ENCODE measurements around the gene KRT81. TPM values are rescaled to one million over a fixed set of nuclear protein-coding genes. Genes with fewer than 3 reads are reported as not detected.
"Not testable (repeated sequence)": the region's sequence is repeated elsewhere in the genome, so short reads cannot be mapped to it uniquely, and the experiment has no call there.

Gene KRT81
- polyA plus RNA-seq, 3 donors: not detected

DNA sequence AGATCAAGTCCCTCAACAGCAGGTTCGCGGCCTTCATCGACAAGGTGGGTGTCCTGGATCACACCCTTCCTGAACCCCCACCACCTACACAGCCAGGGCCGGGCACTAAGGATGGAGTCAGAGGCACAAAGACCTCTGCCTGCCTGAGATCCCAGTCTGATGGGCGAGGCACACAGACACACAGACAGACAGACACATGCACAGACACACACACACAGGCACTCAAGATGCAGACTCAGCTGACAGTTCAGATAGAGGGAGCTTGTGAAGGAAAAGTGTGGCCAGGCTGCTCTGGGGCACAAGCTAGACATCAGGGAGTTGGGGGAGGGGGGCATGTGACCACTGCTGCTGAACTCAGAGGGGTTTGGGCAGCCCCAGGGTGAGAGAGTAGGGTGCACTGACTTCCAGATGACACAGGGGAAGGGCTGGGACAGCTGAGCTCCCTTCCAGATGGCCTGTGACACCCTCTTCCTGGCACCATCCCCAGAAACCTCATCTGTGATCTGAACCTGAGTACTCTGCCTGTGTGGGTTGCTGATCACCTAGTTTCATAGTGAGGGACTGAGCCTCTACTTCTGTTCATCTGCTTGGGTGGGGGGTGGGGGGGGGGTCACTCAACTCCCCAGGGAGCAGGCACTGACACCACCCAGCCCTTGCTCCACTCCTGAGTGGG, 11.0 kb upstream of the KRT81 start:
- not testable (repeated sequence) for DNase-seq (ENCODE audit: extremely low read depth in 1 of 11, low read depth in 9 of 11, low spot score in 4 of 11)

DNA sequence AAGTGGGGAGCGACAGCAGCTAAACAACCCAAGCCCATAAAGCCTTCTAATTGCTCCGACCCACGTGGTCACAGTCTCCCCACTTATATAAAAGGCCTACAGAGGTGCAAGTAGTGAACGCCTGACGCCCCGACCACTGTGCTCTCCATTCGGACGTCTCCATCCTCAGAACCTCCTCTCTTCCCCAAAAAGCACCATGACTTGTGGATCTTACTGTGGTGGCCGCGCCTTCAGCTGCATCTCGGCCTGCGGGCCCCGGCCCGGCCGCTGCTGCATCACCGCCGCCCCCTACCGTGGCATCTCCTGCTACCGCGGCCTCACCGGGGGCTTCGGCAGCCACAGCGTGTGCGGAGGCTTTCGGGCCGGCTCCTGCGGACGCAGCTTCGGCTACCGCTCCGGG, 10.4 kb upstream of the KRT81 start:
- DNase-seq (ENCODE audit: extremely low read depth in 1 of 11, low read depth in 9 of 11, low spot score in 4 of 11): not testable (repeated sequence)

DNA sequence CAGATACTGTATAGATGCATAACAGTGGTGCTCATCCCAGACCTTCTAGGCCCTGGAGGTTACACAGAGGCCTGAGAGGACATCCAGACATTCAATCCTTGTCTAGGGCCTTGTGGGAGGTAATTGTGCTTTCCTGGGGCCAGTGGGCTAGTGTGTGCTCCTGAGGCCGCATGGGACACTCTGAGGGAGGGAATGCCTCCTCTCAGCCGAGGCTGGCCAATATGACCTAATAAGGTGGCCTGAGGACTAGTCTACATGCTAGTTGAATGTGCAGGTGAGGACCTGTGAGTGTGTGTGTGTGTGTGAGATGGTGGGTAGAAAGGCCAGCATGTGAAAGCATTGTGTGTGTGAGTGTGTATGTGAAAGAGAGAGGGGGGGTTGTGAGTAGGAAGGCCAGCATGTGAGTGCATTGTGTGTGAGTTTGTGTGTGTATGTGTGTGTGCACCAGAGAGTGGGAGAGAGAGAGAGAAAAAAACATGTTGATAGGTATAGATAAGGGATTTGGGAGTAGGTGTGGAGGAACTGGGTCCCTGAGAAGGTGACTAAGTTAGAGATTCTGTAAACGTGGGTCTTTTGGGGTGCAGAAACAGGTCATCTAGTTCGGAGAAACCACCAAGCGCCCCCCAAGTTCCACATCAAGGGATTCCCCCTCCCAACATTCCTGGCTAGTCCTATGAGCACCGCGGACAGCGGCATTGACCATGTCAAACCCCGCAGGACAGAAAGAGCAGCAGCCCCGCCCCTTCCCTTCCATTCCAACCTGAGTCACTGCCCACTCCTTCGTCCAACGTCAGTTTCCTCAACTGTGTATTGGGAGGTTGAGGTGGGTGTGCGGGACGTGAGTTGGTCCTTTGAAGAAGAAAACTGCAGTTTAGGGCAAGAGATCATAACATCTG, 9.7 kb upstream of the KRT81 start:
- DNase-seq (ENCODE audit: extremely low read depth in 1 of 11, low read depth in 9 of 11, low spot score in 4 of 11): no peak

DNA sequence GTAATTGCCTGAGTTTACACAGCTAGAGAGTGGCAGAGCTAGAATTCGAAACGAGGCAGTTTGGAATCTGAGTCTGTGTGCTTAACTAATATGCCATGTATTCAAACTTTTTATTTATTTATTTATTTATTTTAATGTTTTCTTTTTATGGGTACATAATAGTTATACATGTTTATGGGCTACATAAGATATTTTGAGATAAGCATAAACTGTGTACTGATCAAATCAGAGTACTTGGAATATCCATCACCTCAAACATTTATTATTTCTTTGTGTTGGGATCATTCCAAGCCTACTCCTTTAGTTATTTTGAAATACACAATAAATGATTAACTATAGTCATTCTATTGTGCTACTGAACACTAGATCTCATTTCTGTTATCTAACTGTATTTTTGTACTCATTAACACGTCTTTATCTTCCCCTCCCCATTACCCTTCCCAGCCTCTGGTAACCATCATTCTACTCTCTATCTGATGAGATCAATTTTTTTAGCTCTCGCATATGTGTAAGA, 7.4 kb upstream of the KRT81 start:
- no peak for DNase-seq (ENCODE audit: extremely low read depth in 1 of 11, low read depth in 9 of 11, low spot score in 4 of 11)

DNA sequence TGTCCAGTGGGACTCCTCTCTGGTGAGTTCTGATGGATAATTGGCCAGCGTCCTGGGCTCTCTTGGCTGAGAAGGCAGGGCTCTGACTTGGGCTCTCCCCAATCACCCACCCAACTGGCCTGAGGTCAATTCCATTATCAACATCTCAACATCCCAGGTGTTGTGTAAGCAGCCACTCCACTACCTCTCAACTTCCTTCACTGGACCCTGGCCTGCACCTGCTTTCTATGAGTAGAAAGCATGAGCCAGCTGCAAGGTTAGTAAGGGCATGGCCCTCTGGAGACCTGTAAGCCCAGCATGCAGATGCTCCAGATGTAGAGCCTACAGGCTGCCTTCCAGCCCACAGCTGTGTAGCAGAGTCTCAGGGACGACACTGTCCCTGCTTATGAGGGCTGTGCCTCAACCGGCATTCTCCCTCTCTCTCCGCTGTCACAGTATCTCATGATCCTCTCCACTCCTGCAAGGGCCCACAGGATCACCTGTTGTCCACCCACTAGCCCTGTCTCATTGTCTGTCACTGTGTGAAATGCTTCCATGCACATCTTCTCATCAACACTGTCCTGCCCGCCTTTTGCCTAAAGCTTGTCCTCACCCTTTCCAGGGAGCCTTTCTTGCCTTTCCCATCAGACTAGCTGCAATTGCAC, 5.4 kb upstream of the KRT81 start:
- no peak for DNase-seq (ENCODE audit: extremely low read depth in 1 of 11, low read depth in 9 of 11, low spot score in 4 of 11)

DNA sequence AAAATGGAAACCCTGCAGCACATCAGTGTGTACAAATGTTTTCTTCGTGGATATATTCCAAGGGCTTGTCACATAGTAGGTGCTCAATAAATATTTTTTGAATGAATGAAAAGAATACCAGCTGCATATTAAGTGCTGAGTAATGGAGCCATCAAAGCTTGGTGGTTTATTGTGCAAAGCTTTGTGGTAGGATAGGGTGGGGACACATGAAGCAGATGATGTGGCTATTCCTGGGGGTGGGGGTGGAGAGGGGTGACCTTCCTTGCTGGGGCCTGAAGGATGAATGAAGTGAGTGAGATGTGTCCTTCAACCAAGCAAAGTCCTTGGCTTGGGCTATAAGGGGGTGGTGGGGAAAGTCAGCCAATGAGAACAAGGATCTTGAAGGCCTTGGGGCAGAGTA, 4.3 kb upstream of the KRT81 start:
- DNase-seq (ENCODE audit: extremely low read depth in 1 of 11, low read depth in 9 of 11, low spot score in 4 of 11): no peak

DNA sequence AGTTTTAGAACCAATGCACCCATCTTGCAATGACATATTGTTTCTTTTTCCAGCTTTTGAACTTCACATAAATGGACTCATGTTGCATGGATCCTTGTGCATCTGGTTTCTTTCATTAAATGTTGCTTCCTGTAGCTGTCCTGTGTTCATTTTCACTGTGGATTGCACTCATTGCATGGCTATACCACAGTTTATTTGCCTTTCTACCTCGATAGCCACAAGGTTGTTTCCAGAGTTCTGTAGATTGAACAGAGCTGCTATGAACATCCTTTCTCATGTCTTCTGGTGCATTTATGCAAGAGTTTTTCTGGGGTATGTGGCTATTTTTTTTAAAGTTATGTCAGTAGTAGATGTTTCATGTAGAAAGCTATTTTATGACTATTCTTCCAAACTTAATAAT, 3.5 kb upstream of the KRT81 start:
- no peak for DNase-seq (ENCODE audit: extremely low read depth in 1 of 11, low read depth in 9 of 11, low spot score in 4 of 11)

DNA sequence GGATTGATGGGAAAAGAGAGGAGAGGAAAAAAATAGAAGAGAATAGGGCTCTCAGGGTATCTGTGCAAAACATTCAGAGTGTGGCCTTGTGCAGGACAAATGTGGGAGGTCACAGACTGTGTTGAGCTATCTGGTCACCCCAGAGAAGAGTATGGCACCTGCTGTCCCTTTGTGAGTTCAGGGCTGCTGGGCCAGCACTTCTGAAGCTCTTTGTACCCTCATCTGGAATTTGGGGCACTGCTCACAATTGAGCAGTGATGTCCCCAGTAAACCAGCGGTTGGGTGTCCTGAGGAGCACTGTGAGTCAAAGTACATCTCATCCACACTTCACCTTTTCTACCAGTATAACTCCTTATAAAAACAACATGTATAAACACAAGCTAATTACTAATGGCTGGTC, 2.6 kb upstream of the KRT81 start:
- DNase-seq (ENCODE audit: extremely low read depth in 1 of 11, low read depth in 9 of 11, low spot score in 4 of 11): no peak

DNA sequence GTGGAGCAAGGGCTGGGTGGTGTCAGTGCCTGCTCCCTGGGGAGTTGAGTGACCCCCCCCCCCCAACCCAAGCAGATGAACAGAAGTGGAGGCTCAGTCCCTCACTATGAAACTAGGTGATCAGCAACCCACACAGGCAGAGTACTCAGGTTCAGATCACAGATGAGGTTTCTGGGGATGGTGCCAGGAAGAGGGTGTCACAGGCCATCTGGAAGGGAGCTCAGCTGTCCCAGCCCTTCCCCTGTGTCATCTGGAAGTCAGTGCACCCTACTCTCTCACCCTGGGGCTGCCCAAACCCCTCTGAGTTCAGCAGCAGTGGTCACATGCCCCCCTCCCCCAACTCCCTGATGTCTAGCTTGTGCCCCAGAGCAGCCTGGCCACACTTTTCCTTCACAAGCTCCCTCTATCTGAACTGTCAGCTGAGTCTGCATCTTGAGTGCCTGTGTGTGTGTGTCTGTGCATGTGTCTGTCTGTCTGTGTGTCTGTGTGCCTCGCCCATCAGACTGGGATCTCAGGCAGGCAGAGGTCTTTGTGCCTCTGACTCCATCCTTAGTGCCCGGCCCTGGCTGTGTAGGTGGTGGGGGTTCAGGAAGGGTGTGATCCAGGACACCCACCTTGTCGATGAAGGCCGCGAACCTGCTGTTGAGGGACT, 725 bp downstream of the KRT81 start:
- not testable (repeated sequence) for DNase-seq (ENCODE audit: extremely low read depth in 1 of 11, low read depth in 9 of 11, low spot score in 4 of 11)

DNA sequence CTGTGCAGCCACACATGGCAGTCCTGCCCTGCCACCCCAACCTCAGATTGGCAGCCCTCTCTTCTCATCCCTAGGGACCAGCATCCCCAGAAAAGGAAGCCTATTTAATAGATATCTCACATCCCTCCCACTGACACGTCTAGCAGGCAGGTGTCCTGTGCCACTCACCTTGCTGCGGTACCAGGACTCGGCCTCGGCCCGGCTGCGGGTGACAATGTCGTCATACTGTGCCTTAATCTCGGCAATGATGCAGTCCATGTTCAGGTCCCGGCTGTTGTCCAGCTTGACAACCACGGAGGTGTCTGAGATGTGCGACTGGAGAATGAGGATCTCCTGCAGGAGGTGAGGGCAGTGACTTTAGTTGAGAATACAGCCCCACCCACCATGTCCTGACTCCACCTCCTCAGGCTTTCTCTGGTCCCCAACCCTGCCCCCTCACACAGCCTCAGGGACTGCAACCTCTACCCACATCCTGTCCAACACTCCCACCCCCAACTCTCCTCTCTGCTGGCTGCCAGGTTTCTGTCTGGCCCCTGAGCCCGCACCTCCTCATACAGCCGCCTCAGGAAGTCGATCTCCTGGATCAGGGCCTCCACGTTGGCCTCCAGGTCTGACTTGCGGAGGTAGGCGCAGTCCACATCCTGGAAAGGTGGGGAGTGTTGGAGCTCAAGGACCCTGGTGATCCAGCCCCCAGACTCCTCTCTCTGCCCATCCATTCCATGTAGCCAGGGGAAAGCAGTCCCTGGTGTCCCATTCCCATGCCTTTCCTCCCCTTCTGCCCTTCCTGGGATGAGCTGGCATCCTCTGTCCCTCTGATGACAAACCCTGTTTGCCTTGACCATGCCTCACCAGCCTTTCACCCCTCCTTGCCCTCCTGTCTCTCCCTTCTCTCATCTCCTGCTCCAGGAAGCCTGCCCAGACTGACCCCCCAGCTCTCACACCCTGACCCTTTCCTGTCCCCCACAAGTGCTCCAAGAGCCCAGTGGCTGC, 3.2 kb downstream of the KRT81 start:
- not testable (repeated sequence) for DNase-seq (ENCODE audit: extremely low read depth in 1 of 11, low read depth in 9 of 11, low spot score in 4 of 11)

DNA sequence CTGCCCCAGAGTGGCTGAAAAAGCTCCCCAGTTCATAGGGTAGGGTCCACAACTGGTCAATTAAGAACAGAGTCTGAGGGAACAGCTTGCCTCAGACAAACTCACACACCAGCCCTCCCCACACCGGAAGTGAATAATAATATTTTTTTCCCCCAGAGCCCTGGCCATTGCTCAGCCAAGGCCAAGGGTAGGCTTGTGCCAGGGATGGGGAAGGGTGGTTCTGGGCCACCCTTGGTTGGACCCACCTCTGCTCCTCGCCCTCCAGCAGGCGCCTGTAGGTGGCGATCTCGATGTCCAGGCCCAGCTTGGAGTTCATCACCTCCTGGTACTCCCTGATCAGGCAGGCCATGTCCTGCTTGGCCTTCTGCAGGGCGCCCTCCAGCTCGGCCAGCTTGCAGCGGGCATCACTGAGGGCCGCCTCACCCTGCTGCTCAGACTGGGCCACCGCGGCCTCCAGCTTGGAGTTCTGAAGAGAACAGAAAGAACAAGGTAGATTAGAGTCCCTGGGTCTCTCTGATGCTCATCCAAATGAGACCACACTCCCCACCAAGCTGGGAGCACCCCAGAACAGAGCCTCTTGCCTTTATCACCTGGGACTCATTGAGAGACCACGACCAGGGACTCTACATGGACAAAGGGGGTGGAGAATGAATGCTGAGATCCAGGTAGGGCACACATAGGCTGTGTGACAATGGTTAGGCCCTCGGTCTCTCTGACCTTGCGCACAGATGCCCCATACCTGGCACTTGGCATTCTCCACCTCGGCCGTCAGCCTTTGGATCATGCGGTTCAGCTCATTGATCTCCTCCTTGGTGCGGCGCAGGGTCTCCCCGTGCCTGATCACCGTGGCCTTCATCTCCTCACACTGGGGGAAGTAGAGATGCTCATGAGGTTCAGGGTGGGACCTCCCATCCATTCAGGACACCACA, 4.2 kb downstream of the KRT81 start:
- not testable (repeated sequence) for DNase-seq (ENCODE audit: extremely low read depth in 1 of 11, low read depth in 9 of 11, low spot score in 4 of 11)

DNA sequence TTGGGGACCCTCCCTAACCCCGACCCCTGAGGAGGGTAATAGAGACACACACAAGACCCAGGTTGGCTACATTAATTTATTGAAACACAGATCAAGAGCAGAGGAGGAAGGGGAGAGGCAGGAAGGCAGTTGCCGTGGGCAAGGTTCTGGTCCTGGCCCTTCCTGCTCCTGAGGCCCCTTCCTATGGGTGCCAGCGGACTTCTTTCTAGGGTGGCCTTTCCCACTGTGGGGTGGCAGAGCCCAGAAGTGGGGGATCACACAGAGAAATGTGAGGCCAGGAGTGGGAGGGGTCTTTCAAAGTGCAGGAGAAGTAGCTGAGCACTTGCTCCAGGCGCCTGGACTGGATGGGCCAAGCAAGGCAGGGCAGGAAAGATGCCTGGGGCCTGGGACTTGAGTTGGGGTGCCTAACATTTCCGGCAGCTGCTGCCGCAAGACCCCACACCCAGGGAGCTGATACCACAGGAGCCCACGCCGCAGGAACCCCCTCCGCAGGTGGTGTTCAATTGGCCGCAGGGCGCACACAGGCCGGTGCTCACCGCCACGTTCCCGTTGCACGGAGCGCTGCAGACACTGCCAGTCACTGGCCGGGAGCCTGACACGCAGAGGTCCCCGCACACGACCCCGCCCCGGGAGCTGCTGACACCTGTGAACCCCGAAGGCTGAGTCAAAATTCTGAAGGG, 5.3 kb downstream of the KRT81 start:
- DNase-seq (ENCODE audit: extremely low read depth in 1 of 11, low read depth in 9 of 11, low spot score in 4 of 11): no peak

DNA sequence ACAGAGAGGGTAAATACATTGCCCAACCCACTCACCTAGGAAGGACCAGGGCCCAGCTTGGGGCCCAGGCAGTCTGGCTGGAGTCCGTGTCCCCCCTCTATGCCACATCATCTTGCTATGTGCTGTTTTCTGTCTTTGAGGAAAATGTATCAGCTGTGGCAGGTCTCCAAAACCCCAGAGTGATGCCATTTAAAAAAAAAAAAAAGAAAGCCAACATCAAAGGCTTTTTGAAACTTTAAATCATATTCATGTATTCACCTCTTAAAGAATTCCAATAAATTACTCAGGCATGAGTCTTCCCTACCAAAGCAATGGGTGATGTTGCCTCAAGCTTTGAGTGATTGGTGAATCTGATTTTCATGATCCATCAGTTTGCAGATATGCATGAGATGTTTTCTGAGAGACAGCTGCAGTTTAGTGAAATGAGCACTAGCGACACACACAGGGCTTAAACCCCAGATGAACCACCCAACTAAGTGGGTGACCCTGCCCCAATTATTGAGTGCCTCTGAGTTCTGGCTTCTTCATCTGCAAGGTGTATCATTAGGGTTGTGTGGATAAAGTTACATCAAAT, 6.1 kb downstream of the KRT81 start:
- DNase-seq (ENCODE audit: extremely low read depth in 1 of 11, low read depth in 9 of 11, low spot score in 4 of 11): no peak

DNA sequence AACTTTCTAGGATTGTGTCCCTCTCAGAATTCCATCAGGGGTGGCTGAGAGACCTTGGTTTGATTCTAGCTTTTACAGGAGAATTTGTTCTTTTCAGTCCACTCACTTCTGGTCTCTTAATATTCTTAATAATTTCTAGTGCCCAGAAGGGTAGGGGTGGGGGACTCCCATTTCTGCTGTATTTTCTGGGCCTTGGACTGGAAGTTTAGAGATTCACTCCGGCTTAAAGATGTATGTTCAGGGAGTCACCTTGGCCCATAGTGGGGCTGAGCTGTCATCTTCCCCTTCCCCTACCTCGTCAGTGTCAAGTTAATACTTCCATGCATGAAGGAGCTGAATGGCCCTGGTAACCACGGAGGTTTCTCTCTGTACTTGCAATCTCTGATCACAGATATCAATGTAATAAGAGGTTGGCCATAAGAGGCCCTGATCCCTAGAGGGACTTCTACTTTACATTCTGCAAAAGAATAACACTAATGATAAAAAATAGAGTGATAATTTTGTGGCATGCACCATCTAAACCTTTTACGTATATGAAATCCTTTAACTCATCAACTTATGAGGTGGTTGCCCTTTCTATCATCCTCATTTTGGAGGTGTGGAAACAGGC, 6.7 kb downstream of the KRT81 start:
- DNase-seq (ENCODE audit: extremely low read depth in 1 of 11, low read depth in 9 of 11, low spot score in 4 of 11): no peak

DNA sequence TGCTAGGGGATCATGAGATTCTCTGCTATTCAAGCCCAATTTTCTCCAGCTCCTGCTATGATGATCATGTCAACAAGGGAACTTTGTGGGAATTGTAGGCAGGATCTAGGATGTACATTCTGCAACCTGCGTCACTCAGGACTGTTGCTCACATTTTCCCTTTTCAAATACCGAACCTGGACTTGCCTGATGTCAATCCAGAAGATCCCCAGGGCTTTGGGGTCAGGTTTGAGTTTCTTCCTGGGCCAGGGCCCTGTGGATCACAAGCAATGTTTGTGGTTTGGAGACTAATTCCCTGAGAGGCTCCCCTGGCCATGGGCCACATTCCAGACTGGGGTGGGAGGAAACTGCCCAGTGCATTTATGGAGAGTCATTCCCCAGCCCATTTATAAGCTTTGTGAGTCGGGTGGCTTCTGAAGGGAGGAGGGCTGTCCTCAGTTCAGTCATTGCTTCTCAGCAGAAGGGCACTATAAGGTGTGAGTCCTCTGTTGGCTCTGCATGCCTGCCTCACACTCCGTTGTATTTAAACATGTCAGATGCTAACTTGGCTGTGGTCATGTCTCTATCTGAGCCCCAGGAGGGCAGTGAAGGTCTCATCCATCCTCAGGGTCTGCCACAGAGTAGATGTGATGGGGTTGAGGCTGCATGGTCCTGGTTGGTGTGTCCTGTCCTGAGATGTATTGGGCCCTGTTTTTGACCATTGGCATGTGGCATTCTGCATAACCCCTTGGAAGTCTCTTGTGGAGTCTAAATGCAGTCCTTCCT, 10.4 kb downstream of the KRT81 start:
- no peak for DNase-seq (ENCODE audit: extremely low read depth in 1 of 11, low read depth in 9 of 11, low spot score in 4 of 11)
